Pancreas (tissue), 10 donors: ENCODE results near the gene SERINC2. TPM values are rescaled to one million over a fixed set of nuclear protein-coding genes. Genes with fewer than 3 reads are reported as not detected.
A peak's percentile ranks its signal among the peaks of the same experiment; 100 is the strongest.

Source experiments
- ATAC-seq, 4 donors: fragments of 200-7000 bp; cut with Tn5 transposase; one replicate each; pipeline versions ENCODE4 v1.8.0 to v1.9.1; 2020; ENCODE audit warnings: mild to moderate bottlenecking in 4 of 4, moderate library complexity in 4 of 4
- DNase-seq, 6 donors: peaks; one replicate each; pipeline ENCODE4 v3.0.0-alpha.2; 2020
- FAIRE-seq: peaks from 2 replicates; lab custom pipeline; 2012; peaks lifted over from hg19 to GRCh38; lab: Jason Lieb, UNC
- H3K27ac ChIP-seq, 4 donors: fragments of 200-600 bp; sonication (generic); 1 replicate in 3 of 4; 2 replicates in 1 of 4; pipeline versions ENCODE4 v1.5.0 to v1.8.0; 2020
- H3K27me3 ChIP-seq, 4 donors: fragments of 200-600 bp; one replicate each; pipeline ENCODE4 v1.8.0; 2021
- H3K36me3 ChIP-seq, 3 donors: fragments of 200-600 bp; sonication (generic) in 1 of 3; one replicate each; pipeline versions ENCODE4 v1.5.0 to v1.8.0; 2020 to 2021
- H3K4me1 ChIP-seq, 3 donors: fragments of 200-600 bp; one replicate each; pipeline ENCODE4 v1.8.0; 2021
- H3K4me3 ChIP-seq, 4 donors: fragments of 200-600 bp; sonication (generic) in 2 of 4; one replicate each; pipeline versions ENCODE4 v1.5.0 to v1.8.0; 2020 to 2021
- H3K9me3 ChIP-seq, 4 donors: fragments of 200-600 bp; one replicate each; pipeline ENCODE4 v1.8.0; 2021
- CTCF ChIP-seq, 4 donors: fragments of 200-600 bp; sonication (generic) in 3 of 4; IDR thresholded peaks; one replicate each; pipeline versions ENCODE4 v1.5.0 to v1.8.0; 2021; ENCODE audit warnings: antibody characterized with exemption in 4 of 4
- WGBS, 2 donors: extraction: QIAGEN DNeasy Blood & Tissue Kit; methylation state at CpG; one replicate each; pipeline ENCODE4 v1.1.7; 2013; 5-methylcytosine and 5-hydroxymethylcytosine counted together
- intact Hi-C, 3 donors: fragments of 100-400 bp; cut with DNase I; formaldehyde crosslinking; loops; one replicate each; pipeline versions ENCODE4 v1.11.1 to v1.14.2; 2022
- polyA plus RNA-seq, 2 donors: library from polyadenylated mRNA; stranded (reverse); fragments of 200-250 nt; gene quantifications; one replicate each; pipeline ENCODE4 v1.2.3, GENCODE V29; 2013
- total RNA-seq, 6 donors: library from RNA; stranded (reverse); fragmentation: NEBNext Ultra II Directional in 4 of 6; extraction: Animal tissue kit (Norgen Biotek cat#: 25700) in 4 of 6; gene quantifications; one replicate each; pipeline versions ENCODE4 v1.2.1 to v1.2.4, GENCODE V29; 2021 to 2023
- donor health status: healthy with polysubstance abuse.
- donor health status: DM: no; HTN: no; CAD: no; lungs with moderate emphysema.
- donor health status: DM: no; HTN: no; CAD: no.
- donor health status: control.
- donor health status: control.
- donor health status: Bipolar disorder and iron deficiency.
- donor health status: DM: yes; HTN: yes; CAD: no.
- donor health status: DM: no; HTN: no; CAD: no.
- donor health status: DM: no; HTN: no; CAD: no.
- donor health status: DM: yes; HTN: yes; CAD: no.

The SERINC2 gene
- 10 to 100 TPM in 5 of 6 donors, 1 to 10 TPM in 1; 8.8 to 38.9 (median 15.4) TPM for total RNA-seq
- polyA plus RNA-seq = 10 to 100 TPM; 29.9 to 36.4 TPM

- FAIRE-seq (no peak), ATAC-seq (peak; percentile 87 to 92 (median 90))
Observed at GRCh38 chr1:31412732-31413404, at the start of gene SERINC2. TSS of gene SERINC2 (plus strand) at chr1:31413213. CDS start at chr1:31413266, 53 bp downstream.

GRCh38 chr1:31364561-31365250 is 48.3 kb upstream of the SERINC2 start:
- Histone ChIP-seq H3K36me3 (no peaks in the 10 kb centered on the region), H3K4me3 (no peak overlapping the region)
- intact Hi-C loops = no loop called here

More at GRCh38 chr1:31412732-31413404, at the start of gene SERINC2:
- peak within 1 kb of the TSS; percentile 68 to 83 (median 82) for H3K27ac ChIP-seq
- H3K27me3 ChIP-seq = no peaks in the 10 kb centered on the region
- peak within 1 kb of the TSS; percentile 80 to 90 (median 84) for H3K4me3 ChIP-seq
- no peak for TF ChIP-seq CTCF (IDR thresholded peaks at IDR 0.05)
- WGBS, 2 donors = 1% methylated on average over 53 to 63 of the region's 63 CpGs
- no peaks in the 10 kb centered on the region for H3K9me3 ChIP-seq
- intact Hi-C loops = loop anchor here in 2 of 3 donors (10.0 kb wide), 1 partner anchor 228 kb away; no protein-coding TSS in a partner anchor
- H3K36me3 ChIP-seq = no peaks in the 10 kb centered on the region
- DNase-seq = peak; percentile 43 to 85 (median 68)
- peaks cover 0 to 9% (median 0%) of the 10 kb centered on the region in 3 donors for H3K4me1 ChIP-seq

GRCh38 chr1:31366796-31367195 is 46.2 kb upstream of the SERINC2 start:
- WGBS, 2 donors = 58 to 73% methylated on average over 2 of the region's 2 CpGs
- intact Hi-C loops = no loop called here
- no peak overlapping the region for H3K4me3 ChIP-seq
- DNase-seq = no peak
- no peak for TF ChIP-seq CTCF (IDR thresholded peaks at IDR 0.05)
- no peaks in the 10 kb centered on the region for H3K4me1 ChIP-seq
- FAIRE-seq = no peak
- H3K27ac ChIP-seq = no peak overlapping the region
- ATAC-seq = no peak
- no peaks in the 10 kb centered on the region for H3K36me3 ChIP-seq
- no peaks in the 10 kb centered on the region for H3K9me3 ChIP-seq
- no peaks in the 10 kb centered on the region for H3K27me3 ChIP-seq

More at GRCh38 chr1:31364561-31365250, 48.3 kb upstream of the SERINC2 start:
- no peak for DNase-seq
- Histone ChIP-seq H3K9me3 (no peaks in the 10 kb centered on the region), H3K4me1 (no peaks in the 10 kb centered on the region), H3K27ac (peak overlapping the region in 1 of 4 donors; percentile 8), H3K27me3 (no peaks in the 10 kb centered on the region)
- FAIRE-seq = no peak
- ATAC-seq = peak in 1 of 4 donors; percentile 33
- TF ChIP-seq CTCF (IDR thresholded peaks at IDR 0.05) = no peak
- WGBS, 2 donors = 77 to 78% methylated on average over 3 of the region's 3 CpGs

GRCh38 chr1:31368611-31369107 is 44.4 kb upstream of the SERINC2 start:
- ATAC-seq (no peak), DNase-seq (peak in 1 of 6 donors; percentile 16), FAIRE-seq (no peak)
- no peaks in the 10 kb centered on the region for H3K9me3 ChIP-seq
- H3K27ac ChIP-seq = no peak overlapping the region
- 69 to 81% methylated on average over 3 of the region's 3 CpGs for WGBS, 2 donors
- intact Hi-C loops = no loop called here
- H3K27me3 ChIP-seq = no peaks in the 10 kb centered on the region
- H3K36me3 ChIP-seq = no peaks in the 10 kb centered on the region
- H3K4me3 ChIP-seq = no peak overlapping the region
- no peak for TF ChIP-seq CTCF (IDR thresholded peaks at IDR 0.05)
- peaks cover 4 to 11% (median 7%) of the 10 kb centered on the region in 3 donors for H3K4me1 ChIP-seq
